Measurements from ENCODE around the gene PTTG1IP.

The PTTG1IP gene

GRCh38 chr21:44894687-44895302 is 21.3 kb upstream of the PTTG1IP start:
- DNase-seq = no peak

- no peak for DNase-seq
Measured at GRCh38 chr21:44893948-44894656, 20.6 kb upstream of the PTTG1IP start.

DNA sequence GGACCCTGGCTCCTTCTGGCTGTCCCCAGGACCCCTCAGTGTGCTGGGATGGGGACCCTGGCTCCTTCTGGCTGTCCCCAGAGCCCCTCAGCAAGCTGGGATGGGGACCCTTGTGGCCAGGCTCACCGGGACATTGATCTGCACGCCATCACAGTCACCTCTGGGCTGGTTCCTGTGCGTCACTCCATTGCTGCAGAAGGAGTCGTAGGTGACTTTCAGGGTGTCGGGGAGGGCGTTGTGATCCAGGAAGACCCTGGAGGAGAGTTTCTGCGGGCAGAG is 19.7 kb upstream of the PTTG1IP start:
- no peak for DNase-seq

GRCh38 chr21:44892536-44893277 is 19.2 kb upstream of the PTTG1IP start:
- peak; percentile 82 to 87 for DNase-seq

DNA sequence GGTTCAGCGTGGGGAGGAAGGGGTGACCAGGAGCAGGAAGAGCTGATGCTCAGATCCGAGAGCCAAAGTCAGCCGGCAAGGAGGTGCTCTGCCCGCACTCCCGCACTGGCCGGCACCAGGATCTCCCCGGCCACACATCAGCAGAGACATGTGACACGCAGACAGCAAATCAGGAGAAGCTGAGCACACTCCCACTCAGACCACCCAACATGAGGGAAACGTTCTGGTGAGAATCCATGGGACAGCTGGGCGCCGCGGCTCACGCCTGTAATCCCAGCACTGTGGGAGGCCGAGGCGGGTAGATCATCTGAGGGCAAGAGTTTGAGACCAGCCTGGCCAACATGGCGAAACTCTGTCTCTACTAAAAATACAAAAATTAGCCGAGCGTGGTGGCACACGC is 18.6 kb upstream of the PTTG1IP start:
- DNase-seq = no peak

DNA sequence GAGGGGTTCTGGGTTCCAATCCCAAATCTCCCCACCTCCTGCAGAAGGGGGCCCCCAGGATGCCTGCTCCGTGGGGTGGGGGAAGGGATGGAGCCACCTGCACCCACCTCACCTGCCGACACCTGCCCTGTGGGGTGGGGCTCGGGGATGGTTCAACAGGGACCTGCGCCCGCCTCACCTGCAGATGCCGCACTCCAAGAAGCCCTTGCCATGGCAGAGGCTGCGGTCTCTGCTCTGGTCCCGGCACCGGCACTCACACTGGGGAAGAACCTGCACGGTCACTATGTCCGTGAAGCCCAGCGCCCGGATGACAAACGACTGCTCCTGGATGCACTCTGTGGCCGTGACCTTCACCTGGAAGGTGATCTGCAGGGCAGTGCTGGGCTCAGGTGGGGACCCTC is 18.1 kb upstream of the PTTG1IP start:
- no peak for DNase-seq

- DNase-seq = no peak
Measured at GRCh38 chr21:44890961-44891541, 17.6 kb upstream of the PTTG1IP start.

- no peak for DNase-seq
Measured at GRCh38 chr21:44890338-44890931, 16.9 kb upstream of the PTTG1IP start.

- DNase-seq = no peak
Measured at GRCh38 chr21:44889625-44890337, 16.3 kb upstream of the PTTG1IP start.

- no peak for DNase-seq
Measured at GRCh38 chr21:44888581-44889550, 15.4 kb upstream of the PTTG1IP start.

GRCh38 chr21:44887807-44888580 is 14.5 kb upstream of the PTTG1IP start:
- DNase-seq = no peak

DNA sequence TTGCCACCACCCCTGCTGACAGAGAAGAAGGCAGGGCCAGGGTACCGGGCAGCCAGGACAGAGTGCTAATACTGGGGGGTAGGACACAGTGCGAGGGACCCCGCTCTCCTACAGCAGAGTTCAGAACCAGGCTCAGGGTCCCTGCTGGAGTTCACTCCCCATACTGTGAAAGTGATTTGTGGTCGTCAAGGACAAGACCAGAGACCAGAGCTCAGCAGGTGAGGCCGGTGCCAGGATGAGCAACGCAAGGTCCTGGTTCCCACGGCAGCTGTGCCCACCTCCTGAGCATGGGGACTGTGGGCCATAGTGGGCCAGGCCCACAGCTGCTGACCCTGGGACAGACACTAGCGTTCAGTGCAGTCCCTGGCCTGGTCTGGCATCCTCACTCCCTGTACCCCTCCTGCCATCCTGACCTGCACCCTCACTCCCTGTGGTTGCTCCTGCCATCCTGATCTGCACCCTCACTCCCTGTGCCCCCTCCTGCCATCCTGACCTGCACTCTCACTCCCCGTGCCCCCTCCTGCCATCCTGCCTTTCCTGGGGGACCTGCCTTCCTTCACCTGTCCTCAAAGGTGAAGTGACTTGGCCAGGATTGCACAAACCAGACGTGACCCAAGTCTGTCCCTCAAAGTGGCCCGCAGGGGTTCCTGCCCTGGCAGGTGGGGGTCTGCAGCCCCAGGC is 13.8 kb upstream of the PTTG1IP start:
- no peak for DNase-seq

DNA sequence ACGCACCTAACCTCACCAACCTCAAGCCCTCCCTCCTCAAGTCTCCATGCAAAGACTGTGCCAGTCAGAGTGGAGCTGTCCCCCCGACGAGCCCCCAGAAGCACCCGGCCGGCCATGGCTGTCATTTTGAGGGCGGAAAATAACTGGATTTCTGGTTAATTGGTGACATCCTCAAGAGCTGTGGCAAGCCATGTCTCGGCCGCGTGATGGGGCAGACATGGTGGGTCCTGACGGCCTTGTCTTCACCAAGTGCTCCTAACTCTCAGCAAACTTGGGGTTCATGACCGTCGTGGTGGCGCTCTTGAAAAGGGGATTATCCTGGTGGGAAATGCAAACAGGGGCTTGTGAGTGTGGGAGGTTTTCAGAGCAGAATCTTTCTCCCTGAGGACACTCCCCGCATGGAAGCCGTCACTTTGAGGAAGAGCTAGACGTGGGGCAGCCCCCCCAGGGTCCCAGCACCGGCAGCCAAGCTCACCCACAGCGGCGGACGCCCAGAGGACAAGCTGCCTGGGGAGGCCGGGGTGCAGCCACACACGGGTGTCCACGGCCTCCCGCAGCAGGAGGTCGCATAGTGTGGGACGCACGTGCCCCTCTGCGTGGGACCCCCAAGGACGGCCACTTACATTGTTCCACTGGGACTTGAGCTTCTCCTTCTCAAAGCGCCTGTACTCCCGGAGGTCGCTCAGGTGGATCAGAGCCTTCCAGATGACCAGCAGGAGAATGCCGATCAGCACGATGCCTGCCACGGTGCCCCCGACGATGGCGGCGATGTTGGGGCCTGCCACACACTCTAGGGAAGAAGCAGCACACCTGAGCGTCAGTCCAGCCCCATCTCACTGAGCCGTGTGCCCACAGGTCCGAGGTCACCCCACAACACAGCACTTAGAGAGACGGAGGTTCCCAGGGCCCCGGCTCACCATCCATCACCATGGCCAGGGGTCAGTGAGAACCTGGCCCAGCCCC is 12.9 kb upstream of the PTTG1IP start:
- DNase-seq = no peak

DNA sequence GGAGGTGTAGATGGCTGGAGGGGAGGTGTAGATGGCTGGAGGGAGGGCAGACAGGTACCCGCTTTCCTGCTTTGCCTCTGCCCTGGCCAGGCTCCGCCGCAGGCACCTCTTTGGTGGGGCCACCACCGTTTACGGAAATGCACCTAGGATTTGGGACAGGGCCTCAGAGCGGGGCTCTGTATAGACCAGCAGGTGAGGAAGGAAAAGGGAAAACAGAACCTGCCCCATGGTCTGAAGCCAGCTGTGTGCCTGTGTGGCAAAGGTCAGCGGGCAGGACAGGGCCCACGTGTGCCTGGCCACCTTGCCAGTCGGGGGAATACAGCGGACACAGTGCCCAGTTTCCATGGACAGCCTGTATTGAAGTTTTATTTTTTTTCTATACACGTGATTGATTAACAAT is 12.1 kb upstream of the PTTG1IP start:
- no peak for DNase-seq

DNA sequence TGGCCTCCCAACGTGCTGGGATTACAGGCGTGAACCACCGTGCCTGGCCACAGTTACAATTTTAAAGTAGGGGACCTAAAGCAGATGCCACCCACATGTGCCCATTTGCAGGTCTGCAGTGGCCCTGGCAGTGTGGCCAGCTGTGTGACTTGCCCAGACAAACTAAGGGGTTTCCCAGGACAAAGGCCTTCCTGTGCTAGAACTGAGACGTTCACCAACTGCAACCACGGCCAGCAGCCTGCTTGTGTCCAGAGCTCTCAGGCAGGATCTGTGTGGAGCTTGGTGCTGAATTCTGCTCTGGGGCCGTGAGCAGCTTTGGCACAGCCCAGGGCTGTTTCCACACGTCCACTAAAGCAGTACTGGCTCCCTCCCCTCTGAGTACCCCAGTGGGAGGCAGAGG is 10.6 kb upstream of the PTTG1IP start:
- DNase-seq = no peak

- no peak for DNase-seq
Measured at GRCh38 chr21:44883250-44883649, 9.8 kb upstream of the PTTG1IP start.

DNA sequence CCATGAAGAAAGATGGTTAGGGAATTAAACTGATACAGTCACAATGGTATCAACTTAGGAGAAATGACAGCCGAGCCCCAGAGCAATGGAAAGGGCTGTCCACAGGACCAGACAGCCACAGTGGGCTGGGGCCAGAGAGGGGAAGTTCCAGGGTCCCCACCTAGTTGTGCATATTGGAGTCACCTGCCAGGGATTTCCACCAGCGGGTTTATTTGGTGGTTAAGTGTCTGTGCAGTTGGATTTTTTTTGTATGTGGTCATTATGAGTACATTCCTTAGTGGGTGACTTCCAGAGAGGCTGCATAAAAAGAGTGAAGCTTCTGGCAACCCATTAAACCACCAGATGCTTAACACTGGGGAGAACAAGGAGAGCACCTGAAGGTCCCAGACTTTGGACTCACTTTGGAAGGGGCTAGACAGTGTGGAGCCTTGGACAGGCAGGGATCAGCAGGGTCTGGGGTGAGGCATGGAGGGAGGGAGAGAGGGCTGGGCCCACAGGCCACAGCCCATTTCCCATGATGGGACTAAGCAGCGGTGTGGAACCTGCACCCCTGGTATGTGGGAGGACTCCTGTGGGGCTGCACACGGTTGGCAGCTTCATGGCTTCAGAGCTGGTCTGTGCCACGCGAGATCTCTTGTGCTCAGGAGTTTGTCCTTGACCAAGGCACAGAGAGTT is 7.8 kb upstream of the PTTG1IP start:
- DNase-seq = no peak

GRCh38 chr21:44880405-44881197 is 7.1 kb upstream of the PTTG1IP start:
- no peak for DNase-seq

Data from activated CD4-positive, alpha-beta T cell treated with anti-CD3 and anti-CD28 coated beads, Interleukin-2, amount 50 U/mL, for 48 hours (primary cell).